Measurements from ENCODE around the gene BZW1. TPM values are rescaled to one million over a fixed set of nuclear protein-coding genes. Genes with fewer than 3 reads are reported as not detected.

The BZW1 gene
- polyA plus RNA-seq, 1 of the 3 experiments (the other 2 are of a cell fraction): 131 TPM

GRCh38 chr2:200796561-200796960 is 15.1 kb upstream of the BZW1 start (continued):
- TF ChIP-seq USF1 (IDR thresholded peaks at IDR 0.05; ENCODE audit: borderline replicate concordance, low read depth) (no peak), CHD2 (IDR thresholded peaks at IDR 0.05; ENCODE audit: low read length, partially characterized antibody) (no peak), PBX3 (IDR thresholded peaks at IDR 0.05) (no peak), FOXJ3 (CRISPR knock-in tag; IDR thresholded peaks at IDR 0.05) (no peak)

- no peak for TF ChIP-seq SIN3A (IDR thresholded peaks at IDR 0.05; ENCODE audit: borderline replicate concordance, low read depth, low read length)
- TF ChIP-seq FOXJ3 (CRISPR knock-in tag; IDR thresholded peaks at IDR 0.05): no peak
- no peak for TF ChIP-seq ZBTB33 (IDR thresholded peaks at IDR 0.05; ENCODE audit: borderline replicate concordance, low read depth)
- TF ChIP-seq MEF2A (IDR thresholded peaks at IDR 0.05; ENCODE audit: borderline replicate concordance, low read depth): no peak
- TF ChIP-seq RCOR1 (IDR thresholded peaks at IDR 0.05; ENCODE audit: low read length): no peak
- no peak for TF ChIP-seq SMC3 (IDR thresholded peaks at IDR 0.05; ENCODE audit: low read depth, low read length)
- no peak for TF ChIP-seq TCF12 (IDR thresholded peaks at IDR 0.05)
- no peak for TF ChIP-seq POLR2AphosphoS5 (IDR thresholded peaks at IDR 0.05; ENCODE audit: low read depth, low read length)
- TF ChIP-seq GATA2 (CRISPR knock-in tag; IDR thresholded peaks at IDR 0.05): no peak
- no peak for TF ChIP-seq JUND (IDR thresholded peaks at IDR 0.05)
- TF ChIP-seq RXRA (IDR thresholded peaks at IDR 0.05; ENCODE audit: borderline replicate concordance, low read depth): no peak
- TF ChIP-seq FOSL2 (IDR thresholded peaks at IDR 0.05; ENCODE audit: borderline replicate concordance, low read depth): no peak
- TF ChIP-seq CHD2 (IDR thresholded peaks at IDR 0.05; ENCODE audit: low read length, partially characterized antibody): no peak
- no peak for TF ChIP-seq FOXM1 (IDR thresholded peaks at IDR 0.05; ENCODE audit: low read depth)
- TF ChIP-seq CTCF (IDR thresholded peaks at IDR 0.05): no peak
- no peak for TF ChIP-seq NFIC (IDR thresholded peaks at IDR 0.05; ENCODE audit: borderline replicate concordance)
- TF ChIP-seq TAF1 (IDR thresholded peaks at IDR 0.05; ENCODE audit: borderline replicate concordance, low read depth, low read length): no peak
- Histone ChIP-seq H3K36me3 (replicated peaks in 1 of 2; ENCODE audit: control insufficient read depth in 1 of 2, insufficient read depth in 2 of 2, low read length in 1 of 2) (no peaks in the 10 kb centered on the region), H4K20me1 (ENCODE audit: insufficient read depth) (no peaks in the 10 kb centered on the region), H3K9ac (no peak overlapping the region), H3K79me2 (ENCODE audit: insufficient read depth) (no peaks in the 10 kb centered on the region), H3K4me1 (ENCODE audit: control insufficient read depth in 1 of 2, insufficient read depth in 2 of 2, low read depth in 1 of 2, low read length in 1 of 2) (no peaks in the 10 kb centered on the region), H2AFZ (ENCODE audit: low read depth) (no peak overlapping the region), H3K27me3 (ENCODE audit: insufficient read depth) (no peaks in the 10 kb centered on the region), H3K4me3 (ENCODE audit: low read depth in 2 of 2, low read length in 1 of 2) (no peak overlapping the region), H3K4me2 (no peak overlapping the region), H3F3A (replicated peaks; ENCODE audit: insufficient read depth) (no peaks in the 10 kb centered on the region), H3K27ac (ENCODE audit: low read depth in 2 of 2, low read length in 1 of 2) (no peak overlapping the region), H3K9me2 (no peaks in the 10 kb centered on the region), H3K9me3 (no peaks in the 10 kb centered on the region)
- ChIA-PET CTCF (interaction anchor here (0.8 to 1.5 kb wide), 3 partner anchors 9 to 84 kb away, joined by 3 to 4 read pairs (median 3); no protein-coding TSS in a partner anchor), POLR2A (no interaction called here)
- WGBS (ENCODE audit: low lambda C conversion rate): 93% methylated on average over 7 of the region's 7 CpGs
- no peak for DNase-seq
These were observed 14.4 kb upstream of the BZW1 start for GRCh38 chr2:200797242-200797770.
